H1 (cell line): ENCODE measurements around the gene CSF1. TPM values are rescaled to one million over a fixed set of nuclear protein-coding genes. Genes with fewer than 3 reads are reported as not detected.

Experiments used
- CTCF ChIA-PET: fragments of 300-600 bp; sonication (Branson Sonifier 250); formaldehyde crosslinking; loops from one replicate; lab custom pipeline; 2021; ENCODE audit not compliant: partially characterized antibody; lab: Charles Lee
- POLR2A ChIA-PET: fragments of 300-600 bp; sonication (Branson Sonifier 250); formaldehyde crosslinking; loops from one replicate; lab custom pipeline; 2021; ENCODE audit warnings: inconsistent platforms; ENCODE audit not compliant: partially characterized antibody; lab: Charles Lee
- DNase-seq, 2 experiments: peaks; one replicate each; pipeline versions ENCODE4 v3.0.0 to v3.0.0-alpha.2; 2010 to 2022; ENCODE audit warnings: low spot score in 2 of 2, low read depth in 1 of 2, mixed read lengths in 1 of 2
- FAIRE-seq: peaks from 2 replicates; lab custom pipeline; 2011; peaks lifted over from hg19 to GRCh38; lab: Jason Lieb, UNC
- H2AFZ ChIP-seq: 2 replicates; pipeline ENCODE4 v1.8.1; 2012; ENCODE audit warnings: low read length, inconsistent platforms
- H2AK5ac ChIP-seq: 2 replicates; pipeline ENCODE4 v1.6.1; 2013; ENCODE audit warnings: low read depth, low read length
- H2BK120ac ChIP-seq: replicated peaks from 2 replicates; pipeline ENCODE3; 2013; ENCODE audit warnings: low read depth, low read length, inconsistent platforms
- H2BK12ac ChIP-seq: 2 replicates; pipeline ENCODE4 v1.6.1; 2013; ENCODE audit warnings: low read depth, low read length
- H2BK15ac ChIP-seq: 2 replicates; pipeline ENCODE4 v1.6.1; 2013; ENCODE audit warnings: low read length
- H2BK20ac ChIP-seq: 2 replicates; pipeline ENCODE4 v1.6.1; 2013; ENCODE audit warnings: low read length
- H2BK5ac ChIP-seq: 2 replicates; pipeline ENCODE4 v1.6.1; 2013; ENCODE audit warnings: low read depth, low read length
- H3K14ac ChIP-seq: 2 replicates; pipeline ENCODE4 v1.6.1; 2013; ENCODE audit warnings: inconsistent platforms; ENCODE audit not compliant: insufficient read length
- H3K18ac ChIP-seq: 2 replicates; pipeline ENCODE4 v1.6.1; 2013; ENCODE audit warnings: low read length; ENCODE audit errors: extremely low read depth
- H3K23ac ChIP-seq: 2 replicates; pipeline ENCODE4 v1.6.1; 2013; ENCODE audit warnings: inconsistent platforms; ENCODE audit not compliant: insufficient read length
- H3K23me2 ChIP-seq: 2 replicates; pipeline ENCODE4 v1.6.1; 2013; ENCODE audit warnings: low read depth, low read length
- H3K27ac ChIP-seq: 2 replicates; pipeline ENCODE4 v1.6.1; 2011; ENCODE audit warnings: low read depth, low read length, inconsistent platforms
- H3K27me3 ChIP-seq, 4 experiments: replicated peaks in 1 of 4; 1 replicate in 1 of 4; 2 replicates in 3 of 4; pipeline versions ENCODE4 v1.6.1 to v1.8.1; 2011 to 2013; ENCODE audit warnings: low read length in 3 of 4, mild to moderate bottlenecking in 3 of 4, inconsistent platforms in 2 of 4, mixed read lengths in 2 of 4, moderate library complexity in 1 of 4; ENCODE audit not compliant: control insufficient read depth in 3 of 4, insufficient read depth in 3 of 4; ENCODE audit errors: extremely low read depth in 1 of 4
- H3K36me3 ChIP-seq, 4 experiments: 2 replicates each; pipeline versions ENCODE4 v1.6.1 to v1.8.1; 2011 to 2013; ENCODE audit warnings: mild to moderate bottlenecking in 4 of 4, low read length in 3 of 4, moderate library complexity in 2 of 4, control low read depth in 1 of 4, inconsistent platforms in 1 of 4; ENCODE audit not compliant: insufficient read depth in 4 of 4, control insufficient read depth in 2 of 4
- H3K4ac ChIP-seq: replicated peaks from 2 replicates; pipeline ENCODE3; 2013; ENCODE audit warnings: low read length, low read depth, mixed read lengths, inconsistent platforms; ENCODE audit not compliant: insufficient read length
- H3K4me1 ChIP-seq, 4 experiments: replicated peaks in 1 of 4; 1 replicate in 1 of 4; 2 replicates in 3 of 4; pipeline versions ENCODE4 v1.6.1 to v1.8.1; 2011 to 2013; ENCODE audit warnings: low read length in 3 of 4, inconsistent platforms in 2 of 4, mixed read lengths in 1 of 4; ENCODE audit not compliant: insufficient read depth in 4 of 4, control insufficient read depth in 3 of 4
- H3K4me2 ChIP-seq, 2 experiments: 2 replicates each; pipeline versions ENCODE4 v1.6.1 to v1.8.1; 2011 to 2013; ENCODE audit warnings: low read depth in 2 of 2, low read length in 2 of 2, control low read depth in 1 of 2, inconsistent platforms in 1 of 2, mild to moderate bottlenecking in 1 of 2; ENCODE audit not compliant: insufficient read depth in 1 of 2
- H3K4me3 ChIP-seq, 4 experiments: fragments of 200-600, 300-600 bp in 1 of 4; sonication (generic), shearing (Covaris generic), sonication (Bioruptor Twin) in 1 of 4; 2 replicates each; pipeline versions ENCODE4 v1.5.1 to v1.8.1; 2011 to 2016; ENCODE audit warnings: low read length in 4 of 4, low read depth in 3 of 4, control low read depth in 2 of 4, inconsistent platforms in 2 of 4, mild to moderate bottlenecking in 2 of 4, mixed read lengths in 1 of 4, moderate library complexity in 1 of 4; ENCODE audit not compliant: insufficient read depth in 2 of 4; ENCODE audit errors: extremely low read depth in 1 of 4
- H3K56ac ChIP-seq: replicated peaks from 2 replicates; pipeline ENCODE3; 2013; ENCODE audit warnings: low read depth, mild to moderate bottlenecking, mixed read lengths, low read length, inconsistent platforms; ENCODE audit not compliant: insufficient read length
- H3K79me1 ChIP-seq: 2 replicates; pipeline ENCODE4 v1.6.1; 2013; ENCODE audit warnings: low read depth, low read length, control low read depth
- H3K79me2 ChIP-seq, 2 experiments: 2 replicates each; pipeline versions ENCODE4 v1.6.1 to v1.8.1; 2012 to 2013; ENCODE audit warnings: low read length in 2 of 2, mild to moderate bottlenecking in 2 of 2, inconsistent platforms in 1 of 2; ENCODE audit not compliant: insufficient read depth in 2 of 2, control insufficient read depth in 1 of 2
- H3K9ac ChIP-seq, 4 experiments: replicated peaks in 1 of 4; 1 replicate in 1 of 4; 2 replicates in 3 of 4; pipeline versions ENCODE4 v1.6.1 to v1.8.1; 2011 to 2013; ENCODE audit warnings: low read depth in 3 of 4, low read length in 3 of 4, control low read depth in 2 of 4, mild to moderate bottlenecking in 2 of 4, moderate library complexity in 2 of 4, inconsistent platforms in 1 of 4; ENCODE audit errors: extremely low read depth in 1 of 4
- H3K9me3 ChIP-seq, 2 experiments: 2 replicates each; pipeline versions ENCODE4 v1.6.1 to v1.8.1; 2012 to 2013; ENCODE audit warnings: mild to moderate bottlenecking in 2 of 2, moderate library complexity in 2 of 2, control low read depth in 1 of 2, inconsistent platforms in 1 of 2, low read depth in 1 of 2, low read length in 1 of 2, mixed read lengths in 1 of 2; ENCODE audit not compliant: insufficient read depth in 2 of 2
- H4K20me1 ChIP-seq, 2 experiments: replicated peaks in 1 of 2; 2 replicates each; pipeline versions ENCODE3 to v1.8.1; 2011 to 2013; ENCODE audit warnings: inconsistent platforms in 2 of 2, low read length in 2 of 2, mild to moderate bottlenecking in 1 of 2; ENCODE audit not compliant: insufficient read depth in 2 of 2, control insufficient read depth in 1 of 2
- H4K5ac ChIP-seq: 2 replicates; pipeline ENCODE4 v1.6.1; 2013; ENCODE audit warnings: low read length, low read depth, mixed read lengths, inconsistent platforms; ENCODE audit not compliant: insufficient read length
- H4K8ac ChIP-seq: 2 replicates; pipeline ENCODE4 v1.8.0; 2013; ENCODE audit warnings: mild to moderate bottlenecking, moderate library complexity, low read length, inconsistent platforms; ENCODE audit not compliant: insufficient read depth; ENCODE audit errors: extremely low read depth
- H4K91ac ChIP-seq: replicated peaks from 2 replicates; pipeline ENCODE3; 2013; ENCODE audit warnings: low read length, mixed read lengths, inconsistent platforms; ENCODE audit not compliant: insufficient read length
- GABPA ChIP-seq: IDR thresholded peaks from 2 replicates; pipeline ENCODE4 v1.6.1; 2011; ENCODE audit warnings: mild to moderate bottlenecking, low read length, moderate library complexity, borderline replicate concordance; ENCODE audit not compliant: insufficient read depth
- WGBS, 2 experiments: shearing (Covaris generic) in 1 of 2; methylation state at CpG; one replicate each; pipeline versions ENCODE4 v1.1.6 to v1.1.7; 2013 to 2015; ENCODE audit warnings: low lambda C conversion rate in 2 of 2, mixed read lengths in 2 of 2, inconsistent platforms in 1 of 2, low coverage in 1 of 2, missing lambda C conversion rate in 1 of 2; ENCODE audit not compliant: insufficient replicate concordance in 2 of 2, insufficient coverage in 1 of 2, insufficient read length in 1 of 2; ENCODE audit errors: extremely low coverage in 1 of 2, missing lambda C conversion rate in 1 of 2; 5-methylcytosine and 5-hydroxymethylcytosine counted together
- polyA plus RNA-seq, 7 experiments: library from polyadenylated mRNA; depleted of rRNA in 3 of 7; stranded (reverse) in 5 of 7; unstranded in 2 of 7; fragments of >200 nt in 5 of 7; fragments of 200-250 nt in 2 of 7; gene quantifications; 1 replicate in 5 of 7; 2 replicates in 1 of 7; 4 replicates in 1 of 7; pipeline versions ENCODE4 v1.2.1 to v1.2.3, GENCODE V29; 2011 to 2013; ENCODE audit warnings: missing spikeins in 2 of 7, mixed read lengths in 2 of 7
- total RNA-seq: library from RNA; stranded (reverse); fragmentation: NEBNext Ultra II Directional; extraction: Animal tissue kit (Norgen Biotek cat#: 25700); gene quantifications from 2 replicates; pipeline ENCODE4 v1.2.1, GENCODE V29; 2021

CSF1 gene
- total and polyA plus RNA-seq, 2 of the 8 experiments (the other 6 are each of a cell fraction or from before 2014, with no cell fraction given): 3.3 to 5.4 TPM

- no peak overlapping the region for H3K56ac ChIP-seq
- peaks cover 7 to 42% (median 31%) of the 10 kb centered on the region in 4 experiments for H3K27me3 ChIP-seq
- H2AFZ ChIP-seq: no peak overlapping the region
- H3K4ac ChIP-seq: no peak overlapping the region
- H3K4me3 ChIP-seq: no peak overlapping the region
- no peak overlapping the region for H2BK20ac ChIP-seq
- H3K79me1 ChIP-seq: no peaks in the 10 kb centered on the region
- ChIA-PET CTCF (interaction anchor here (1.2 to 20.1 kb wide), 5 partner anchors 14 to 136 kb away, joined by 3 to 333 read pairs (median 5); partner anchors contain the start of gene AHCYL1), POLR2A (interaction anchor here (1.1 kb wide), 2 partner anchors 36 to 120 kb away, joined by 3 read pairs; no protein-coding TSS in a partner anchor)
- no peak overlapping the region; the same call in 1 of the 2 replicates for H4K8ac ChIP-seq
- peaks cover 2 to 23% (median 12%) of the 10 kb centered on the region in 4 experiments for H3K4me1 ChIP-seq
- H3K14ac ChIP-seq: no peak overlapping the region
- no peak overlapping the region for H2BK5ac ChIP-seq
- H3K23ac ChIP-seq: no peak overlapping the region
- H4K91ac ChIP-seq: no peak overlapping the region
- WGBS, 2 experiments: 67% methylated on average over 1 of the region's 1 CpG; no CpG with 5 or more reads in 1 of the 2 experiments
- H4K5ac ChIP-seq: no peak overlapping the region
- H2BK15ac ChIP-seq: no peak overlapping the region
- no peak overlapping the region for H2BK120ac ChIP-seq
- no peak for FAIRE-seq
- peaks cover 12% of the 10 kb centered on the region; the same call in 1 of the 2 replicates for H3K23me2 ChIP-seq
- H3K27ac ChIP-seq: no peak overlapping the region
- no peak overlapping the region for H3K4me2 ChIP-seq
- H4K20me1 ChIP-seq: peaks cover 0 to 4% of the 10 kb centered on the region in 2 experiments
- H3K9ac ChIP-seq: no peak overlapping the region
- peak overlapping the region; percentile 6; the same call in 1 of the 2 replicates for H2BK12ac ChIP-seq
- DNase-seq: no peak
- H3K36me3 ChIP-seq: peaks cover 0 to 2% (median 0%) of the 10 kb centered on the region in 4 experiments; a peak in 1 of 8 replicates
- peak overlapping the region; percentile 54; the same call in 1 of the 2 replicates for H2AK5ac ChIP-seq
- no peaks in the 10 kb centered on the region for H3K79me2 ChIP-seq
- H3K18ac ChIP-seq: no peak overlapping the region
- no peaks in the 10 kb centered on the region for H3K9me3 ChIP-seq
- TF ChIP-seq GABPA: no peak
Measured at GRCh38 chr1:109912873-109913272, 2.2 kb downstream of the CSF1 start.
